Rectal smooth muscle tissue (tissue), 1 donor: ENCODE measurements around the gene ATP5F1B.

Source experiments
- H3K27ac ChIP-seq: one replicate; pipeline ENCODE4 v1.7.0; 2013; ENCODE audit warnings: low read depth, low read length, inconsistent platforms
- H3K27me3 ChIP-seq: one replicate; pipeline ENCODE4 v1.7.0; 2013; ENCODE audit warnings: low read length; ENCODE audit not compliant: control insufficient read depth, insufficient read depth
- H3K36me3 ChIP-seq: one replicate; pipeline ENCODE4 v1.7.0; 2013; ENCODE audit warnings: low read length; ENCODE audit not compliant: control insufficient read depth, insufficient read depth
- H3K4me1 ChIP-seq: one replicate; pipeline ENCODE4 v1.7.0; 2013; ENCODE audit warnings: low read length; ENCODE audit not compliant: control insufficient read depth, insufficient read depth
- H3K4me3 ChIP-seq: one replicate; pipeline ENCODE4 v1.7.0; 2013; ENCODE audit warnings: low read length
- H3K9ac ChIP-seq: one replicate; pipeline ENCODE4 v1.7.0; 2013; ENCODE audit warnings: low read length

ATP5F1B gene

DNA sequence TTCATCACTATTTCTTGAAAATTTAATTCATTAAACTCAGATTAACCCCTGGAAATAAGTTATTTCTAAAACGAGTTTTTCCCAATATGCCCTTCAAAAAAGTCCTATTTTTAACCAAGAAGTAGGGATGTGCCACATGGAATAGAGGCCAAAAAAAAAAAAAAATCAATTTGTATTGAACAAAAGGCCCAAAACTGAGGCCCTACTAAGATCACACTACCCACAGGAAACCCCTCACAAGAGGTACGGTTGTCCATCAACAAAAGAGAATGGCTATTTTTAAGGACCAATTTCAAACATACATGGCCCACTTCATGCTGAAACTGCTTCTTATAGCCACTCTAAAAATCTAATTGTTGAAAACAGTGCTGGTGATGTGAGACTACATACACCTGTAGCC lies 8.2 kb downstream of the ATP5F1B start:
- Histone ChIP-seq H3K36me3 (peaks cover 35% of the 10 kb centered on the region), H3K4me3 (no peak overlapping the region), H3K27me3 (no peaks in the 10 kb centered on the region), H3K4me1 (peaks cover 10% of the 10 kb centered on the region), H3K9ac (no peak overlapping the region), H3K27ac (peak overlapping the region; percentile 96)

- H3K27ac ChIP-seq: peak overlapping the region; percentile 96
- peaks cover 12% of the 10 kb centered on the region for H3K4me1 ChIP-seq
- H3K4me3 ChIP-seq: peak overlapping the region; percentile 91
- H3K9ac ChIP-seq: peak overlapping the region; percentile 70
- H3K36me3 ChIP-seq: peaks cover 28% of the 10 kb centered on the region
- no peaks in the 10 kb centered on the region for H3K27me3 ChIP-seq
These were observed 8.9 kb downstream of the ATP5F1B start for GRCh38 chr12:56636675-56637540.

DNA sequence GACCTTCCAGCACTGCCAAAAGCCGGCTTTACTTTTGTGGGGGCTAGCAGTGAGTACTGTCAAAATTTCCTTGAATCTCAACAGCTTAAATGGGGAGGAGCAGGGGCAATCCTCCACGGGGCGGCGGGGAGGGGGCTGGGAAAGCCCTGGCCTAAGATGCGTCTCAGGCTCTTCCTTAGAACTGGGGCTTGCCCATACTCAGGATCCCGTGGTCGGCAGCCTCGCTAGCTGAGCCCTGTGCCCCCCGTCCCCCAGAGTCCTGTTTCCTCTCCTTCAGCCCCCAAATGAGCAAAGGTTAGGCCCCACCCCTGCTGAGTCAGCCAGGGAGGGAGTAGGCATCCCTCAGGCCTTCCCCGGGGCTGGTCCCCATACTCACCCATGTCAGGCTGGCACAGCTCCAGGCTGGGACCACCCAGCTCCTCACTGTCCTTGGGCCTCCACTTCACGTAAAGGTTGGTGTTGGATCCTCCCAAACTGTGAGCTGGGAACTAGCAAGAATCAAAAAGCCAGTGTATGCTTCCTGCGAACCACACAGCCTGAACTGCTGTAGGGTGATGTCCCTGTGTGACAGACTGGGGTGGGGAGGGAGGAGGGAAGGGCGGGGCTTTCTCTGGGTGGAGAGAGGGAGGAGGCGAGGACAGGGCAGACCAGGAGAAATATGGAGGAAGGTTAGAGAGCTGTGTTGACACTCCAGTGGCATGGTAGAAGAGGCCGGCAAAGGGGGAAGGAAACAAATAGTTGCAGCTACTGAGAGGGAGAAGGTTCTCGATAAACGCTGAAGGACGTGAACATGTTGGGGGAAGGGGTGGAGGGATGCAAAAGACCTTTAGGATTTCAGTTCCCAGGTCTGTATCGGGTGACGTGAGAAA lies 9.7 kb downstream of the ATP5F1B start:
- Histone ChIP-seq H3K27ac (peak overlapping the region; percentile 96), H3K27me3 (no peaks in the 10 kb centered on the region), H3K36me3 (peaks cover 23% of the 10 kb centered on the region), H3K4me1 (peaks cover 12% of the 10 kb centered on the region), H3K9ac (peak overlapping the region; percentile 96), H3K4me3 (peak overlapping the region; percentile 91)

DNA sequence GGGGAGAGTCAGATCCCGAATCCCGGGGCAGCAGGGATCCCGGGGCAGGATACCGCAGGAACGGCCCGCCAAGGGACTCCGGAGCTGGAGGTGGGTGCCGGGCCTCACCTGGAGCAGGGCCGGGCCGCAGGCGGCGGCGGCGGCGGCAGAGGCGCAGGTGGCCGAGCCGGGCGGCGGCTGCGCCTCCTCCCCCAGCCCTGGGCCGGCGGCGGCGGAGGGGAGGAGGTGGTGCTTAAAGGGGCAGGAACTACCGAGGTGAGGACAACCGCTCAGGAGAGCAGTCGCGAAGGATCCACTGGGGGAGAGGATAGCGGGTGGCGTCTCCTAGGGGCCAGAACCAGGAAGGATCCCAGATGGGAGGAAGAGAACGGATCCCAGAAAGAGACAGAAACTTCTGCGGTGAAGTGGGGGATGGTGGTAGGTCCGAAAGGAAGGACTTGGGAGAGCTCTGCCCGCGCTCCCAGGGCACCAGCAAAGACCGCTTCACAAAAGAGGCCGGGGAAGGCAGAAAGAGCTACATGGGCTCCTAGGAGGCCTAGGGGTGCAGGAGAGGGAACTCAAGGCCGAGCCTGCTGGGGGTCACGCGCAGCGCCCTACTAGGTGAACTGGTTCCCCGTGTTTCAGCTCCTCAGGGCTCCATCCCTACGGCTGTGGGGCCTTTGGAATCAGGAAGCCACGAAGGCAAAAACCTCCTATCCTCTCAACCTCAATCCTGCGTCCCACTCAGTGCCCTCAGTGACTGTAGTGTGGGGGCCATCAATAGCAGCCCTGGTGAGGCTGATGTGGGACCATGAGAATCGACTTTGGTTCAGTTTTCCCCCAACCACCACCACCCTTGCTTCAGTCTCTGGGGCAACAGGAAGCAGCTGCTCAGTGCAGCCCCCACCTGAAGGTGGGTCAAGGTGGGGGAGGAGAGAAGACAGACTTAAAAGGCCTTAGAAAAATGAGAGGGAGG lies 10.7 kb downstream of the ATP5F1B start:
- Histone ChIP-seq H3K4me1 (peaks cover 18% of the 10 kb centered on the region), H3K4me3 (peak overlapping the region; percentile 91), H3K36me3 (peaks cover 23% of the 10 kb centered on the region), H3K27ac (peak overlapping the region; percentile 96), H3K9ac (peak overlapping the region; percentile 96), H3K27me3 (no peaks in the 10 kb centered on the region)

GRCh38 chr12:56634242-56634836 lies 11.4 kb downstream of the ATP5F1B start:
- Histone ChIP-seq H3K27ac (peak overlapping the region; percentile 96), H3K9ac (peak overlapping the region; percentile 29), H3K4me1 (peaks cover 18% of the 10 kb centered on the region), H3K36me3 (peaks cover 19% of the 10 kb centered on the region), H3K4me3 (peak overlapping the region; percentile 91), H3K27me3 (no peaks in the 10 kb centered on the region)

DNA sequence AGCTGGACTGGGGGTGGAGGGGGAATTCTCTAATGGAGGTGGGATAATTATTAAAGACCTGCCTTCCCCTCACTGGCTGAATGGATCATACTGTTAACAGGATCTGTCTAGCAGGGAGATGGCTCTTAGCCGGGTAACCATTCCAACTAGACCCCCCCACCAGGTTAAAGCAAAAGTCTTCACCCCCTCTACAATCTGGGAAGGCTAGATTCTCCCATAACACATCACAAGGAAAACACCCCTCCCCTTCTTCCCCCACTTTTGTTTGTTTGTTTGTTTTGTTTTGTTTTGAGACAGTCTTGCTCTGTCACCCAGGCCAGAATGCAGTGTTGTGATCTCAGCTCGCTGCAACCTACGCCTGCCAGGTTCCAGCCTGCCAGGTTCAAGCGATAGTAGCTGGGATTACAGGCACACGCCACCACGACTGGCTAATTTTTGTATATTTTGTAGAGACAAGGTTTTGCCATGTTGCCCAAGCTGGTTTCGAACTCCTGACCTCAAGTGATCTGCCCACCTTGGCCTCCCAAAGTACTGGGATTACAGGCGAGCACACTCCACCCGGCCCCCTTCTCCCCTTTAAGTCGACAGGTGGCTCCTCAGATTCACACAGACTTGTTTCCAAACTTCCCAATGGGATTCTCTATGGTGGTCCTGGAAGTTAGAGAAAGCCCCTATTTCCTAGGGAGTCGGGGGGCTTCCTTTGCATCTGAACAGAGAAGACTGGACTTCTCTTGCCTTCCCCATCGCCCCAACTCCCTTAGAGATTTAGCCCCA lies 12.1 kb downstream of the ATP5F1B start:
- no peaks in the 10 kb centered on the region for H3K27me3 ChIP-seq
- peak overlapping the region; percentile 91 for H3K4me3 ChIP-seq
- peaks cover 13% of the 10 kb centered on the region for H3K36me3 ChIP-seq
- H3K4me1 ChIP-seq: peaks cover 18% of the 10 kb centered on the region
- H3K9ac ChIP-seq: peak overlapping the region; percentile 29
- peak overlapping the region; percentile 96 for H3K27ac ChIP-seq

- Histone ChIP-seq H3K27me3 (no peaks in the 10 kb centered on the region), H3K4me1 (peaks cover 20% of the 10 kb centered on the region), H3K9ac (no peak overlapping the region), H3K27ac (no peak overlapping the region), H3K36me3 (peaks cover 6% of the 10 kb centered on the region), H3K4me3 (peak overlapping the region; percentile 91)
These were observed 12.9 kb downstream of the ATP5F1B start for GRCh38 chr12:56632701-56633467.

GRCh38 chr12:56631790-56632700 lies 13.7 kb downstream of the ATP5F1B start:
- Histone ChIP-seq H3K4me3 (peak overlapping the region; percentile 17), H3K4me1 (peaks cover 12% of the 10 kb centered on the region), H3K9ac (no peak overlapping the region), H3K36me3 (no peaks in the 10 kb centered on the region), H3K27me3 (no peaks in the 10 kb centered on the region), H3K27ac (no peak overlapping the region)

GRCh38 chr12:56630180-56630632 lies 15.6 kb downstream of the ATP5F1B start, which contains the start of gene BAZ2A:
TSS of gene BAZ2A (minus strand) at chr12:56630326. CDS start at chr12:56617530, 12,796 bp downstream.
- peaks cover 12% of the 10 kb centered on the region for H3K4me1 ChIP-seq

More at GRCh38 chr12:56630180-56630632, 15.6 kb downstream of the ATP5F1B start, which contains the start of gene BAZ2A:
- peak within 1 kb of the TSS; percentile 93 for H3K9ac ChIP-seq
- H3K27ac ChIP-seq: peak within 1 kb of the TSS; percentile 90
- no peaks in the 10 kb centered on the region for H3K27me3 ChIP-seq
- H3K4me3 ChIP-seq: peak within 1 kb of the TSS; percentile 93
- H3K36me3 ChIP-seq: peaks cover 2% of the 10 kb centered on the region
